K562 (cell line): Measurements from ENCODE around the gene KATNB1. TPM values are rescaled to one million over a fixed set of nuclear protein-coding genes. Genes with fewer than 3 reads are reported as not detected.

Source experiments
- ATAC-seq: fragments of 200-7000 bp; cut with Tn5 transposase; 3 replicates; pipeline ENCODE4 v1.9.1; 2020; ENCODE audit warnings: moderate library complexity
- BruUV-seq: library from RNA; stranded (reverse); fragments of 400-500 nt; replicated peaks from 2 replicates; lab custom pipeline; 2021; lab: Mats Ljungman, UMichigan
- CTCF ChIA-PET: fragments of 300-600 bp; formaldehyde crosslinking; extraction: SDS; loops from one replicate; lab custom pipeline; 2021; ENCODE audit warnings: low intra/inter-chr PET ratio; lab: Yijun Ruan, JAX
- POLR2A ChIA-PET: fragments of 300-600, 350-650 bp; sonication (Branson Sonifier 250); formaldehyde crosslinking; extraction: SDS; loops from one replicate; lab custom pipeline; 2021; ENCODE audit warnings: antibody characterized with exemption, inconsistent platforms; lab: Yijun Ruan, JAX
- DNase-seq, 4 experiments: peaks; one replicate each; pipeline versions ENCODE4 v3.0.0 to v3.0.0-alpha.2; 2011 to 2018; ENCODE audit warnings: low spot score in 3 of 4, mixed read lengths in 3 of 4; ENCODE audit errors: extremely low read depth in 1 of 4
- FAIRE-seq: peaks from 2 replicates; lab custom pipeline; 2011; peaks lifted over from hg19 to GRCh38; lab: Jason Lieb, UNC
- H2AFZ ChIP-seq: 2 replicates; pipeline ENCODE4 v1.6.0; 2011; ENCODE audit warnings: low read depth, low read length, control low read depth, inconsistent platforms
- H3K27ac ChIP-seq: fragments of 200-600 bp; 3 replicates; pipeline ENCODE4 v1.8.0; 2011; ENCODE audit warnings: low read depth, mild to moderate bottlenecking, control low read depth, inconsistent platforms, low read length, moderate library complexity, mixed read lengths; ENCODE audit errors: extremely low read depth
- H3K27me3 ChIP-seq, 2 experiments: fragments of 300-600 bp in 1 of 2; 2 replicates in 1 of 2; 3 replicates in 1 of 2; pipeline versions ENCODE4 v1.6.0 to v1.8.0; 2011; ENCODE audit warnings: inconsistent platforms in 2 of 2, low read length in 2 of 2, mild to moderate bottlenecking in 1 of 2, mixed read lengths in 1 of 2, moderate library complexity in 1 of 2; ENCODE audit not compliant: control insufficient read depth in 2 of 2, insufficient read depth in 2 of 2
- H3K36me3 ChIP-seq: fragments of 300-600 bp; 3 replicates; pipeline ENCODE4 v1.8.0; 2011; ENCODE audit warnings: mild to moderate bottlenecking, low read length, inconsistent platforms; ENCODE audit not compliant: control insufficient read depth, insufficient read depth
- H3K4me1 ChIP-seq, 2 experiments: fragments of 200-600 bp in 1 of 2; replicated peaks in 1 of 2; 2 replicates in 1 of 2; 3 replicates in 1 of 2; pipeline versions ENCODE4 v1.5.1 to v1.8.0; 2011; ENCODE audit warnings: inconsistent platforms in 2 of 2, low read length in 2 of 2, mild to moderate bottlenecking in 1 of 2, mixed read lengths in 1 of 2, moderate library complexity in 1 of 2; ENCODE audit not compliant: control insufficient read depth in 2 of 2, insufficient read depth in 2 of 2
- H3K4me2 ChIP-seq: 2 replicates; pipeline ENCODE4 v1.6.1; 2011; ENCODE audit warnings: low read length, control low read depth, inconsistent platforms, mixed read lengths; ENCODE audit not compliant: insufficient read depth
- H3K4me3 ChIP-seq: fragments of 200-600 bp; sonication (generic), shearing (Covaris generic); 2 replicates; pipeline ENCODE4 v1.5.1; 2016; ENCODE audit warnings: control low read depth, inconsistent platforms
- H3K79me2 ChIP-seq: fragments of 200-600 bp; 3 replicates; pipeline ENCODE4 v1.8.0; 2011; ENCODE audit warnings: low read length, inconsistent platforms; ENCODE audit not compliant: control insufficient read depth, insufficient read depth
- H3K9ac ChIP-seq, 2 experiments: 2 replicates each; pipeline versions ENCODE4 v1.6.0 to v1.6.1; 2011; ENCODE audit warnings: low read depth in 2 of 2, low read length in 2 of 2, control low read depth in 1 of 2, inconsistent platforms in 1 of 2, mild to moderate bottlenecking in 1 of 2, mixed read lengths in 1 of 2; ENCODE audit not compliant: insufficient read depth in 1 of 2
- H3K9me1 ChIP-seq: one replicate; pipeline ENCODE4 v1.6.0; 2011; ENCODE audit warnings: inconsistent platforms, mild to moderate bottlenecking, low read length, moderate library complexity; ENCODE audit not compliant: control insufficient read depth, insufficient read depth
- H3K9me3 ChIP-seq: replicated peaks from 2 replicates; pipeline ENCODE4 v1.5.1; 2011; ENCODE audit warnings: low read depth, low read length, inconsistent platforms; ENCODE audit not compliant: control insufficient read depth, insufficient read depth
- H4K20me1 ChIP-seq: replicated peaks from 2 replicates; pipeline ENCODE4 v1.6.1; 2011; ENCODE audit warnings: low read length, inconsistent platforms, mixed read lengths; ENCODE audit not compliant: control insufficient read depth, insufficient read depth
- ESRRB ChIP-seq: fragments of 250-450 bp; sonication (Bioruptor Pico); IDR thresholded peaks from 2 replicates; pipeline ENCODE4 v1.5.0; 2020; ENCODE audit warnings: mild to moderate bottlenecking, moderate library complexity, borderline replicate concordance
- WGBS: fragments of 100-300 bp; shearing (Covaris generic); methylation state at CpG from one replicate; pipeline ENCODE4 v1.1.6; 2016; ENCODE audit warnings: low coverage, mixed read lengths; ENCODE audit not compliant: insufficient coverage; ENCODE audit errors: missing lambda C conversion rate; 5-methylcytosine and 5-hydroxymethylcytosine counted together
- in situ Hi-C: fragments of 300-500 bp; cut with MboI; formaldehyde crosslinking; loops from 4 replicates; pipeline ENCODE4 v1.15.0; 2018; ENCODE audit warnings: inconsistent platforms, mixed read lengths
- intact Hi-C: fragments of 100-400 bp; cut with micrococcal nuclease; formaldehyde crosslinking; loops from 2 replicates; pipeline ENCODE4 v1.14.2; 2022
- polyA plus RNA-seq, 8 experiments: library from polyadenylated mRNA; depleted of rRNA in 4 of 8; stranded (reverse) in 5 of 8; unstranded in 3 of 8; fragments of >200 nt; fragmentation: Nextera tagmentation in 2 of 8; fragmentation: Illumina TruSeq in 1 of 8; extraction: Ambion mirVana in 2 of 8; extraction: Trizol in 1 of 8; gene quantifications; 2 replicates each; pipeline versions ENCODE4 v1.2.1 to v1.2.3, GENCODE V29; 2011 to 2014; ENCODE audit warnings: inconsistent platforms in 1 of 8, missing spikeins in 1 of 8
- total RNA-seq, 7 experiments: library from RNA; depleted of rRNA in 6 of 7; stranded (reverse); fragments of >200 nt in 6 of 7; fragmentation: Illumina TruSeq in 2 of 7; extraction: Trizol in 2 of 7; gene quantifications; 2 replicates each; pipeline versions ENCODE4 v1.2.1 to v1.2.3, GENCODE V29; 2011 to 2021; ENCODE audit warnings: low replicate concordance in 1 of 7
- TF ChIP-seq, protein P1 (sequence below), 2 experiments: fragments of 450-650 bp; IDR thresholded peaks; 2 replicates each; pipeline ENCODE4 v1.6.1; 2018; ENCODE audit warnings: mild to moderate bottlenecking in 2 of 2, low read depth in 1 of 2; ENCODE audit not compliant: partially characterized antibody in 2 of 2
- TF ChIP-seq, protein P2 (sequence below), 2 experiments: fragments of 450-650 bp; conservative IDR thresholded peaks; 2 replicates each; pipeline ENCODE4 v1.6.1; 2017; ENCODE audit warnings: mild to moderate bottlenecking in 2 of 2, moderate library complexity in 2 of 2

Gene KATNB1
- total and polyA plus RNA-seq, 9 of the 15 experiments (the other 6 are each of a cell fraction or from before 2014, with no cell fraction given): 1.2 to 52.6 (median 21.9) TPM

GRCh38 chr16:57724531-57724930 is 11.0 kb upstream of the KATNB1 start:
- H3K79me2 ChIP-seq: no peaks in the 10 kb centered on the region
- WGBS: 35% methylated on average over 15 of the region's 15 CpGs
- H3K9ac ChIP-seq: no peak overlapping the region
- peaks cover 12 to 16% of the 10 kb centered on the region in 2 experiments for H3K4me1 ChIP-seq
- ChIA-PET CTCF (interaction anchor here (0.6 kb wide), 1 partner anchor 115 kb away, joined by 3 read pairs; no protein-coding TSS in a partner anchor), POLR2A (interaction anchor here (0.5 to 1.2 kb wide), 5 partner anchors 9 to 32 kb away, joined by 3 to 5 read pairs (median 3); partner anchors contain the start of gene KATNB1)
- no peaks in the 10 kb centered on the region for H4K20me1 ChIP-seq
- DNase-seq (no peak), FAIRE-seq (no peak), ATAC-seq (no peak; the same call in 2 of the 3 replicates)
- H2AFZ ChIP-seq: no peak overlapping the region
- TF ChIP-seq, protein P1, sequence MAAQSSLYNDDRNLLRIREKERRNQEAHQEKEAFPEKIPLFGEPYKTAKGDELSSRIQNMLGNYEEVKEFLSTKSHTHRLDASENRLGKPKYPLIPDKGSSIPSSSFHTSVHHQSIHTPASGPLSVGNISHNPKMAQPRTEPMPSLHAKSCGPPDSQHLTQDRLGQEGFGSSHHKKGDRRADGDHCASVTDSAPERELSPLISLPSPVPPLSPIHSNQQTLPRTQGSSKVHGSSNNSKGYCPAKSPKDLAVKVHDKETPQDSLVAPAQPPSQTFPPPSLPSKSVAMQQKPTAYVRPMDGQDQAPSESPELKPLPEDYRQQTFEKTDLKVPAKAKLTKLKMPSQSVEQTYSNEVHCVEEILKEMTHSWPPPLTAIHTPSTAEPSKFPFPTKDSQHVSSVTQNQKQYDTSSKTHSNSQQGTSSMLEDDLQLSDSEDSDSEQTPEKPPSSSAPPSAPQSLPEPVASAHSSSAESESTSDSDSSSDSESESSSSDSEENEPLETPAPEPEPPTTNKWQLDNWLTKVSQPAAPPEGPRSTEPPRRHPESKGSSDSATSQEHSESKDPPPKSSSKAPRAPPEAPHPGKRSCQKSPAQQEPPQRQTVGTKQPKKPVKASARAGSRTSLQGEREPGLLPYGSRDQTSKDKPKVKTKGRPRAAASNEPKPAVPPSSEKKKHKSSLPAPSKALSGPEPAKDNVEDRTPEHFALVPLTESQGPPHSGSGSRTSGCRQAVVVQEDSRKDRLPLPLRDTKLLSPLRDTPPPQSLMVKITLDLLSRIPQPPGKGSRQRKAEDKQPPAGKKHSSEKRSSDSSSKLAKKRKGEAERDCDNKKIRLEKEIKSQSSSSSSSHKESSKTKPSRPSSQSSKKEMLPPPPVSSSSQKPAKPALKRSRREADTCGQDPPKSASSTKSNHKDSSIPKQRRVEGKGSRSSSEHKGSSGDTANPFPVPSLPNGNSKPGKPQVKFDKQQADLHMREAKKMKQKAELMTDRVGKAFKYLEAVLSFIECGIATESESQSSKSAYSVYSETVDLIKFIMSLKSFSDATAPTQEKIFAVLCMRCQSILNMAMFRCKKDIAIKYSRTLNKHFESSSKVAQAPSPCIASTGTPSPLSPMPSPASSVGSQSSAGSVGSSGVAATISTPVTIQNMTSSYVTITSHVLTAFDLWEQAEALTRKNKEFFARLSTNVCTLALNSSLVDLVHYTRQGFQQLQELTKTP (IDR thresholded peaks at IDR 0.05; ENCODE audit: low read depth in 1 of 2, partially characterized antibody in 2 of 2): no peak
- no peak for TF ChIP-seq ESRRB (CRISPR knock-in tag)
- TF ChIP-seq, protein P2, sequence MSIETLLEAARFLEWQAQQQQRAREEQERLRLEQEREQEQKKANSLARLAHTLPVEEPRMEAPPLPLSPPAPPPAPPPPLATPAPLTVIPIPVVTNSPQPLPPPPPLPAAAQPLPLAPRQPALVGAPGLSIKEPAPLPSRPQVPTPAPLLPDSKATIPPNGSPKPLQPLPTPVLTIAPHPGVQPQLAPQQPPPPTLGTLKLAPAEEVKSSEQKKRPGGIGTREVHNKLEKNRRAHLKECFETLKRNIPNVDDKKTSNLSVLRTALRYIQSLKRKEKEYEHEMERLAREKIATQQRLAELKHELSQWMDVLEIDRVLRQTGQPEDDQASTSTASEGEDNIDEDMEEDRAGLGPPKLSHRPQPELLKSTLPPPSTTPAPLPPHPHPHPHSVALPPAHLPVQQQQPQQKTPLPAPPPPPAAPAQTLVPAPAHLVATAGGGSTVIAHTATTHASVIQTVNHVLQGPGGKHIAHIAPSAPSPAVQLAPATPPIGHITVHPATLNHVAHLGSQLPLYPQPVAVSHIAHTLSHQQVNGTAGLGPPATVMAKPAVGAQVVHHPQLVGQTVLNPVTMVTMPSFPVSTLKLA (conservative IDR thresholded peaks at IDR 0.05): no peak
- BruUV-seq: no TSS peak
- no peaks in the 10 kb centered on the region for H3K9me1 ChIP-seq
- H3K27ac ChIP-seq: no peak overlapping the region
- H3K9me3 ChIP-seq: no peaks in the 10 kb centered on the region
- in situ Hi-C loops: no loop called here
- H3K4me2 ChIP-seq: no peak overlapping the region
- H3K27me3 ChIP-seq: 0 out of 5 replicates have a peak, but pooled peaks cover 0 to 5% of the 10 kb centered on the region in 2 experiments
- no peak overlapping the region for H3K4me3 ChIP-seq
- H3K36me3 ChIP-seq: no peaks in the 10 kb centered on the region
- intact Hi-C loops: loop anchor here (5.0 kb wide), 1 partner anchor 132 kb away; no protein-coding TSS in a partner anchor
